Measurements from ENCODE around the gene SYN1.

The SYN1 gene

DNA sequence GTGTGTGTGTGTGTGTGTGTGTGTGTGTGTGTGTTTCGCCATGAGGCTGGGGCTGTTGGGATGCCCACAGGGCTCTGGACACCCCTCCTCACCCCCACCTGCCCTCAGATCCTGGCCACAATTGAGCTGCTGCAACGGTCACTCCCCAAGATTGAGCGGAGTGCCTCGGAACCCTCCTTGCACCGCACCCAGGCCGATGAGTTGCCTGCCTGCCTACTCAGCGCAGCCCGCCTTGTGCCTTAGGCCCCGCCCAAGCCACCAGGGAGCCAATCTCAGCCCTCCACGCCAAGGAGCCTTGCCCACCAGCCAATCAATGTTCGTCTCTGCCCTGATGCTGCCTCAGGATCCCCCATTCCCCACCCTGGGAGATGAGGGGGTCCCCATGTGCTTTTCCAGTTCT is 48.4 kb downstream of the SYN1 start:
- DNase-seq, result no peak

DNA sequence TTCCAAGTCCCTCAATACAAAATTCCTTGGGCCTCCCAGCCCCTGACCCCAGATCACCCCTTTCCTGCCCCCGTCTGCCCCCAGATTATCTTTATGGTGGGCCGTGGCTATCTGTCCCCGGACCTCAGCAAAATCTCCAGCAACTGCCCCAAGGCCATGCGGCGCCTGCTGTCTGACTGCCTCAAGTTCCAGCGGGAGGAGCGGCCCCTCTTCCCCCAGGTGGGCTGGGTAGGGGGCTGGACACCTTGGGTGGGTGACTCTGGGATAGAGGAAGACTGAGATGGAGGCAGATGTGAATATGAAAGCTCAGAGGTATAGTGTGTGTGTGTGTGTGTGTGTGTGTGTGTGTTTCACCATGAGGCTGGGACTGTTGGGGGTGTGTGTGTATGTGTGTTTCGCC is 48.9 kb downstream of the SYN1 start:
- DNase-seq, result no peak

DNA sequence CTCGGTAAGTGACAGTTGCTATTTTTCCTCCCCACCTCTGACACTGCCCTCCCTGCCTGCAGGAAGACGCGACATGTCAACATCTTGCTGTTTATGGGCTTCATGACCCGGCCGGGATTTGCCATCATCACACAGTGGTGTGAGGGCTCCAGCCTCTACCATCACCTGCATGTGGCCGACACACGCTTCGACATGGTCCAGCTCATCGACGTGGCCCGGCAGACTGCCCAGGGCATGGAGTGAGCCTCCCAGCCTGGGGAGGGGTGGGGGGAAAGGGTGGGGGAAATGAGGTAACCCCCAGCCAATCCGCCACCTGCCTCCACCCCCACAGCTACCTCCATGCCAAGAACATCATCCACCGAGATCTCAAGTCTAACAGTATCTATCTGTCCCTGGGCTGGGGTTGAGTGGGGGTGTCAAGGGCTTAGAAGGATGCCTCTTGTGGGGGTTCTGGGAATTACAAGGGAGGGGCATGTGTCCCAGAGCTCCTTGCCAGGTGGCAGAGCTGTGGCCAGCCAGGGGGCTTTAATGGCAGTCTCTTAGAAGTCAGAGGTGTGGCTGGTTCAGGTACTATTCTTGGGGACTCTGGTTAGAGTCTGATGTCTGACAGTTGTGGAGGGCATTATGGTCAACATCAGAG is 50.9 kb downstream of the SYN1 start:
- DNase-seq, result no peak

DNA sequence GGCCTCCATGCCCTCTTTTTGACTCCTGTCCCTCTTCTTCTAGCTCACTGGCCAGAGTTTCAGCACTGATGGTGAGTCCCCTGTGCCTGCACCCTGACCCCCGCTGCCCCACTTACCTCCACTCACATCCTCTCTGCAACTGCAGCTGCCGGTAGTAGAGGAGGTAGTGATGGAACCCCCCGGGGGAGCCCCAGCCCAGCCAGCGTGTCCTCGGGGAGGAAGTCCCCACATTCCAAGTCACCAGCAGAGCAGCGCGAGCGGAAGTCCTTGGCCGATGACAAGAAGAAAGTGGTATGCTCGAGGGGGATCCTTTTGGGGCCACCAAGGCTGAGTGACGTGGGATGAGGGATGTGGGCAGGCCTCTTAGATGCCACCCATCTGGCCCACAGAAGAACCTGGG is 52.8 kb downstream of the SYN1 start:
- DNase-seq, result no peak

DNA sequence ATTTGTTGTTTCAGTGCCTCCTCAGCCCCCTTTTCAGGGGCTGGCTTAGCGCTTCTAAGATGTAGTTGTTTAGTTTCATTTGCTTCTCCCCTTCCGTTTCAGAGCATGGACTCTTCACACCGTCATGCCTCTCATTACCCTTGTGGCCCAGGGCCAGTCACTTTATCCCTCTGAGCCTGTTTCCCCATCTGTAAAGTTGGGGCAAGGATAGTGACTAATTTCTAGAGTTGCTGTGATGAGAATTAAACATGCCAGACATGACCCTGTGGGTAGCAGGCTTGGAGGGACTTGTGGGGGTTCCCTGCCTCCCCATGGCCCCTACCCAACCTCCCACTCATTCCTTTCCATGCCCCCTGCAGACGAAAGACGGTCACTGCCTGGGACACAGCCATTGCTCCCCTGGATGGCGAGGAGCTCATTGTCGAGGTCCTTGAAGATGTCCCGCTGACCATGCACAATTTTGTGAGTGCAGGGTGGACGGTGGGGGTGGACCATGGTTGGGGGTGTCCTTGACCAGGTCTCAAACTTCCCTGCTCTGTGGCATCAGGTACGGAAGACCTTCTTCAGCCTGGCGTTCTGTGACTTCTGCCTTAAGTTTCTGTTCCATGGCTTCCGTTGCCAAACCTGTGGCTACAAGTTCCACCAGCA is 55.1 kb downstream of the SYN1 start:
- DNase-seq, result no peak

DNA sequence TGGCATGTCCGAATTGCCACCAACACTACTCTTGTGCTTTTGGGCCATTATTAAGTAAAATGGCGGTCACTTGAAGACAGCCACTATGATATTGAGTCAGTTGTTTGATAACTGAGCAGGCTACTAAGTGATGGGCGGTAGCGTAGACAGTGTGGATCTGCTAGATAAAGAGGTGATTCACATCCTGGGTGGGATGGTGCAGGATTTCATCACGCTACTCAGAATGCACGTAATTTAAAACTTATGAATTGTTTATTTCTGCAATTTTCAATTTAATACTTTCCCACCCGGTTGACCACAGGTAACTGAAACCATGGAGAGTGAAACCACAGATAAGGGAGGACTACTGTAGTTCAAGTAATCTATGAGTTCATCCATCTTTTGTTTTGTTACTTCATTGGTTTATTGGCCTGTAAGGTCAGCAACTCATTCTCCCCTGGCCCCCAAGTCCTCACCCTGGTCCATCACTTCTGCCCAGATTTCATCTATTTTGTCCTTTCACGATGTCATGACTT is 55.8 kb downstream of the SYN1 start:
- no peak for DNase-seq

DNA sequence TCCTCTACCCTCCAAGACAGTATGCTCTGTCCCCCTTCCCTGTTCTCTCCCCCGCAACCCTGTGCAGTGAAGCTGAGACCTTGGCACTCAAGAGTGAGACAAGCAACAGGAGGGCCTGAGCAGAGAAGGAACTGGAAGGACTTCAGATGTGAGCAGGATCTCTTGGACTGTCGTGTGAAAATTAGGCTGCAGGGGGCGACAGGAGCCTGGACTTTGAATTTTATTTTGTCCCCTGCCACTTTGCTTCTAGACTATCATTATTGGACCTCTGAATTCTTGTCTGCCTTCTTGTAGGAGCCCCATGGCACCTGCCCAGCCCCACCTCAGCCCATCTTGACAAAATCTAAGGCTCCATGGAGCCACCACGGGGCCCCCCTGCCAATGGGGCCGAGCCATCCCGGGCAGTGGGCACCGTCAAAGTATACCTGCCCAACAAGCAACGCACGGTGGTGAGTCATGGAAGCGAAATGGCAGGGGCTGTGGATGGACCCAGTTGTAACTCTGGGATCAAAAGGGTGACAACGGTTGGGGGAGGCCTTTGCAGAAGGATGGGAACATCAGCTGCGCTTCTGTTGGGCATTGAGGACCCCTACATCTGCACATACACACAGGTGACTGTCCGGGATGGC is 56.9 kb downstream of the SYN1 start:
- peak; percentile 30 for DNase-seq

DNA sequence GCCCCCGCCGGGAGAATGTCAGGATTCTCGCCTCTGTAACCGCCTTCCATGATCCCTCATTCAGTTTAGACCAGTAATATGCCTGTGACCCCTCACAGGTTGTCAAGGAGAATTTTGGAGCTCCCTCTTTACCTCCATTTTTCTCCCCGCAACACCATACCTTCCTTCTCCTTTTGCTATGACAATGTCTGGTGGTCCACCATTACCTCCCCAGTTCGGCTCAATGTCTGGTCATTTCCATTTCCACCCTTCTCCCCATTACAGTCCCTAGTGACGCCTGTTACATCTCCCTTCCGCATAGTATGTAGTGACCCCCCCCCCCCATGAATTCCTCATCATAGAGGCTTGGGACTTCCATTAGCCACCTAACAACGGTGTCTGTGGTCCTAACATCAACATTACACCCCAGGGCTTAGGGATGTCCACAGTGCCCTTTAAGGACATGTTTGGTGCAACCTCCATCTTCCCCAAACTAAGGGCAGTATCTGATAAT is 58.0 kb downstream of the SYN1 start:
- DNase-seq, result no peak

DNA sequence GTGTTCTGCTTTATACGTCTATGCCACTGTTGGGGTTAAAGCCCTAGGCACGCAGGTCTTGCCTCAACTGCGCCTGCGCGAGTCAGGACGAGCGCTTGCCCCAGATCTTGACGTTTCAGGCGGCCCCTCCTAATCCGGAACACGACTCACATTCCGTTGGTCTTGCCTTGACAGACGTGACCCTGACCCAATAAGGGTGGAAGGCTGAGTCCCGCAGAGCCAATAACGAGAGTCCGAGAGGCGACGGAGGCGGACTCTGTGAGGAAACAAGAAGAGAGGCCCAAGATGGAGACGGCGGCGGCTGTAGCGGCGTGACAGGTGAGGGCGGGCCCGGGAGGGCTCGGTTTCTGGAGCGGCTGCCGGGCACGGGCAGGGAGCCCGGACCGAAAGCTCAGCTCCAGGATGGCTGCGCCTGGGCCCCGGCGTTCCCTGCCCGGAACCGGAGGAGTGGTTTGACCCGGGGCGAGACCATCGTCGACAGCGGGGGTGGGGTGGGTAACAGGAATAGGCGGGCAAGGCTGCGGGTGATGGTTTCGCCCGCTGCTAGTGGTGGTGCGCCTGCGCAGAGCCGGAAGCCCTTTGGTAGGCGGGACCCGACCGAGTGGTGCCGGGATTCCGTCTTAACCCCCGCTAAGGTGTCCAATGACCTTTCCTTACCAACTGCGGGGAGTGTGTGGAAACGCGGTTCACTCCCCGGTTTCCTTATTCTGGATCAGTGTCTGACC is 58.6 kb downstream of the SYN1 start, which contains the start of gene ARAF:
TSS of gene ARAF (plus strand) at position 272 of the 725 bp plus-strand sequence. CDS start 1,763 bp downstream, outside the sequence.
- DNase-seq, result peak; percentile 95

DNA sequence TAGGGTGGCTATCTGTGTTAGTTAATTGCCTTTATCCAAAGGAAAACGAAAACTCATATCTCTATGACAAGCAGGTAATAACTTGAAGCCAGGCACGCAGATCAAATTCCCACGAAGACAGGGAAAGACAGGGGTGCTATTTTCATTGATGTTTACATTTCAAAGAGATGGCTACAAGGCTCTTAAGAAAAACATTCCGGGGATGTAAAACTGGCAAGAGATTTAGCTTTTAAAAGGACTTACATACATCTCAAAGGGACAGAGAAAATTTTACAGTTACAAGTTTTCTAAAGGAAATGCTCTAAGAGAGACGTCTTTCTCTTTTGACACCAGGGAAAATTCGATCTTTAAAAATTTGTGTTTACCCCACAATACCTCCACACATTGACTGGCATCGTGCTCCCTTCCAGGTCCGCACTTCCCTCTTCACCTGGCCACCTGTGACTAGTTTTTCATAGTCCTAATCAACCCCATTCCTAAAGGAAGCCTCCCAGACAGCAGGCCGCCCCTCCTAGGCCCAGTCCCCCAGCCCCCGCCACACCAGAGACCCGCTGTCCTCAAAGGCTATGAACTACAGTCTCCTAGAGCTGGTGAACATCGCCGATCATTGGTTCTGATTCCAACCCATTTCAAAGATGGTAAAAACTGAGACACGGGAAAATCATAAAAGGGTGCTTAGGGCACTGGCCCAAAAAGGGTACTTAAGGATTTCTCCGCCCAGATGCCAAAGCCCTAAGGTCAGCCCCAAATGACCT is 59.3 kb downstream of the SYN1 start:
- no peak for DNase-seq

DNA sequence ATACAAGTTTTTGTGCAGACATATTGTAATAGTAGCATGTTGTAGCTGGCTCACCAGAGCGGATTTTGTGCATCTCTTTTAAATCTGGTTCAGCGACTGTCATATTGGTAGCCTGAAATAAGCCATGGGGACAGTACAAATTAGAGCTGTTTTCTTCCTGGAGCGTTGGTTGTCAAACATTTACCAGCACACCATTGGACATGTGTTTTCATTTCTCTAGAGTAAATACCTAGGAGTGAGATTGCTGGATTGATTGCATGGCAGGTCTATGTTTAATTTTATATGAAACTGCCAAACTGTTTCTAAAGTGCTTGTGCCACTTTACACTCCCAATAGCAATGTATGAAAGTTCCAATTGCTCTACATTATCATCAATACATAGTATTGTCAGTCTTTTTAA is 61.2 kb downstream of the SYN1 start:
- DNase-seq, result no peak

DNA sequence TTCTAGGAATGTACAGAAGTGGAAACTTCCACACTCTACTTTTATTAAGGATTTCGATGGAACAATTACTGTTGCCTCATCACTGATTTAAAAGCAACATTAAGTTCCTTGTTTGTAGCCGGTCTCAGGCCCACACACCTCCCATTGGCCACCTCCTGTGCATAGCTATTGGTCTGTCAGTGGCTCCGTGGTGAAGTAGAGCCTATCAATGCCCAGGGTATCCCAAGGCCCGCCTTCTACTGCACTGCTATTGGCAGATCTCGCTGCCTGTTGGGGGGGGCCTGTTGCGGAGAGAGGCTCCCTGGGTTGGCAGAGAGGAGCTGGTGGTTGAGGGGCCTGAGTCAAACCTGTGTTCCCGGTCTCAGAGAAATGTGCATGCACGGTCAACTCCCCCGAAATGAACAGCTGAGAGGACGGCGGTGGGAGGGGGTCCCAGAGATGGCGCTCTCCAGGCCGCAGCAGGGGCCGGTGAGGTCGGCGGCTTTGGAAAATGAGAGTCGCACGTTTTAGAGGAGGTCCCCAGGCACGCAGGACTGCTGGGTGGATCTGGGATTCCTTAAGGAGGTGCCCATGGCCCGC is 63.5 kb downstream of the SYN1 start:
- peak; percentile 81 for DNase-seq

DNA sequence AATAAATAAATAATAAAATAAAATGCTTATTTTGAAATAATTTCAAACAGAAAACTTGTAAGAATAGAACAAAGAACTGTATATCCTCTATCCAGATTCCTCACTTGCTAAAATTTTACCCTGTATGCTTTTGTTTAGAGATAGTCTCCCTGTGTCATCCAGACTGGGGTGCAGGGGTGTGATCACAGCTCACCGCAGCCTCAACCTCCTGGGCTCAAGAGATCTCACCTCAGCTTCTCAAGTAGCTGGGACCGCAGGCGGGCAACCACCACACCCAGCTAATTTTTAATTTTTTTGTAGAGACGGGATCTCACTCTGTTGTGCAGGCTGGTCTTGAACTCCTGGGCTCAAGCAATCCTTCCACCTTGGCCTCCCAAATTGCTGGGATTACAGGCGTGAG is 76.2 kb downstream of the SYN1 start:
- DNase-seq, result no peak

DNA sequence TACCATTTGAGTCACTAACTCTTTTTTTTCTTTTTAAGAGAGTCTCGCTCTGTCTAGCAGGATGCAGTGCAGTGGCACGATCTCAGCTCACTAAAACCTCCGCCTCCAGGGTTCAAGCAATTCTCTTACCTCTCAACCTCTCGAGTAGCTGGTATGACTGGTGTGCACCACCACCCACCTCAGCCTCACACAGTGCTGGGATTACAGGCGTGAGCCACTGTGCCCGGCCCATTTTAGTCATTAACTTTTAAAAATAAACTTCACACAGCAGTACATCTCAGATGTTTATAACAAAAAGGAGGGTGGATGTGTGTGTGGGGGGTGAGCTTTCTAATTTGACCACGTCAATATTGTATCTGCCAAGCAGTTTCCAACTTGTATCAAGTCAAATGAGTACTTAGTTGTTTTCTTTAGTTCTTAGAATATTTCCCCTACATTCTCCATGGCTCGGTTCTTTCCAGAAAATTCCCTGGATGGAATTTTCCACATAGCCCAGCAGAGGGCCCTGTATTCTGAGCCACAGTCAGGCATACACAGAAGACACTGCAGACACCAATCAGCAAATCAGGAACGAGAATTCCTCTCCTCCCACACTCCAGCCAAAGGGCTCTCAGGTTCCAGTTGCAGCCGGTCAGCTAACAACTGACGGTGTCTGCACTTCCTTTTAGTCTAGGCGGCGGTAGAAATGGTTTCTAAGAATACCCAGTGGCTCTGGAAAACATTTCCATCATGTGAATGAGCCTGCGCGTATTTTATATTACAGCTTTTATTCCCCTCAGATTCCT is 78.7 kb downstream of the SYN1 start:
- peak; percentile 81 for DNase-seq

DNA sequence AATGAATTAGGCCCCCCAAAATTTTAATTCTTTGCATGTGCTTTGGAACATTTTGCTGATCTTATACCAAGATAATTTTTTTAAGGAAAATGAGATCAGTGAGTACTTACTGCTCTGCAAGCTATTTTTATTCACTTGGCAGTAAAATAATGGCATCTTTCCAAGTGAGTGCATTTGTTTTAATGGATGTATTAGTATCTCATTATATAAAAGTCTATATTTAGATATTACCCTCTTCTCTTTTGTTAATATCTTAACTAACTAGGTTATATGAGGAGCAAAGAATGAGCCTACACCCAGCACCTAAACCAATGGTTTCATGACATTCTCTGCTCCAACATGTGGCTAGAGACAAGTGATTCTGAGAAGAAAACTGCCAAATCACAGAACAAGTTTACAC is 79.8 kb downstream of the SYN1 start:
- DNase-seq, result no peak

DNA sequence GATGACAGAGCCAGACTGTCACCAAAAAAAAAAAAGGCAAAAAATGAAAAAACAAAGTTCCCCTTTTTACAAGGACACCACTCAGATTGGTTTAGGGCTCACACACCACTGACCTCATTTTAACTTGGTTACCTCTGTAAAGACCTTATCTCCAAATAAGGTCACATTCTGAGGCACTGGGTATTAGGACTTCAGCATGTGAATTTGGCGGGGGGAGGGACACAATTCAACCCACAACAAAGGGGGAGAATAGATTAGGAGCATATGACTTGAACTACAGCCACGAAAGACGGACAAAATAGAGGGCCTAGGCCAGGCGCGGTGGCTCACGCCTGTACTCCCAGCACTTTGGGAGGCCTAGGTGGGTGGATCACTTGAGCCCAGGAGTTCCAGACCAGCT is 89.6 kb downstream of the SYN1 start:
- DNase-seq, result peak; percentile 43

DNA sequence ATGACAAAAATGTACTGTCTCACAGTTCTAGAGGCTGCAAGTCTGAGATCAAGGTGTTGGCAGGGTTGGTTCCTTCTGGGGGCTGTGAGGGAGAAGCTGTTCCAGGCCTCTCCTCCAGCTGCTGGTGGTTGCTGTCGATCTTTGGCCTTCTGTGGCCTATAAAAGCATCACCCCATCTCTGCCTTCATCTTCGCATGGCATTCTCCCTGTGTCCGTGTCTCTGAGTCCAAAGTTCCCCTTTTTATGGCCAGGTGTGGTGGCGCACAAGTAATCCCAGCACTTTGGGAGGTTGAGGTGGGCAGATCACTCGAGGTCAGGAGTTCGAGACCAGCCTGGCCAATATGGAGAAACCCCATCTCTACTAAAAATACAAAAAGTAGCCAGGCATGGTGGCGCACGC is 90.1 kb downstream of the SYN1 start:
- no peak for DNase-seq

DNA sequence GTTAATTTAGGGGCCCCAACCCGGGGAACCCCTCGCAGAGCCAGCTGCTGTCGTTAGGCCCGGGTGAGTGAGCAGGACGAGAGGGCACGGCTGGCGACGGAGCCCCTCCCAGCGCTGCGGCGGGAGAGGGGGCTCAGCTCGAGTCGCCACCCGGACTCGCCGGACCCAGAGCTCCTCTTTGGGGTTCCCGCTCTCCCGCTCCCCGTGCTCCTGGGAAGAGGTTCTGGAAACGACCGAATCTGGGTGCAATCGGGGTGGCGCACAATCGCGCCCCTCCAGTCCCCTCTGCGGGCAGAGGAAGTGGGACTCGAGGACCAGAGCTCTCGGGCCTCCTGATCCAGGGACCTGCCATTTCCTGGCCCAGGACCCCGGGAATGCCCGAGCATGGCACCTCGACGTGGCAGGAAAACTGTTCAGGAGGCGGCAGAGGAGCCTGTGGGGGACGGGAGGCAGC is 95.9 kb downstream of the SYN1 start:
- no peak for DNase-seq

DNA sequence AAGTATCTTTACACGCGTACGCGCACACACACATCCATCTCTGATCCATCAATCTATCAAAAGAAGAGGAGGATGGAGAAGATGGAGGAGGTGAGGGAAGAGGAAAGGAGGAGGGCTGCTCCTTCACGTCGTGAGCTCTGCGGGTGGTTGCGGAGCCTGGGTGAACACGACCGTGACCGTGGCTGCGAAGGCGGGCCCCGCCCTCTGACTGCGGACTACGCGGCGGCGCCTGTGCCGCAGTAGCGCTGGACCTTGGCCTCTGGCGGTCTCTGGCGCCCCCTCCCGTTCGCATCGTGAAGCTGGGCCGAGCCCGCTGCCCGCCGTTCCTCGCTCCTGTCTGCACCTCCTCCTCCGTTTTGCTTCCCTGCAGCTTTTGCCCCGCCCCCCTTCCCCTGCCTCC is 96.4 kb downstream of the SYN1 start:
- peak; percentile 63 for DNase-seq
